ENCODE data around the gene LRIG1.

The LRIG1 gene

GRCh38 chr3:66411474-66411873 lies 89.3 kb downstream of the LRIG1 start:
- Histone ChIP-seq H3K9me3 (ENCODE audit: control extremely low read depth in 1 of 5, control insufficient read depth in 4 of 5, insufficient read depth in 2 of 5, low read depth in 1 of 5, low read length in 4 of 5) (no peaks in the 10 kb centered on the region), H3K27ac (ENCODE audit: insufficient read depth in 1 of 2, low read depth in 1 of 2, low read length in 2 of 2, poor library complexity in 1 of 2, severe bottlenecking in 2 of 2) (no peak overlapping the region), H3K4me3 (ENCODE audit: control insufficient read depth in 1 of 7, extremely low read depth in 1 of 7, insufficient read depth in 4 of 7, low read depth in 2 of 7, low read length in 6 of 7) (no peak overlapping the region), H3K4me1 (ENCODE audit: control extremely low read depth in 1 of 4, control insufficient read depth in 4 of 4, insufficient read depth in 4 of 4, low read length in 3 of 4) (peaks cover 0 to 2% (median 0%) of the 10 kb centered on the region in 4 experiments), H3K27me3 (replicated peaks in 2 of 5; ENCODE audit: control insufficient read depth in 4 of 5, insufficient read depth in 5 of 5, low read length in 4 of 5) (no peaks in the 10 kb centered on the region), H3K36me3 (ENCODE audit: control insufficient read depth in 4 of 4, insufficient read depth in 4 of 4, low read length in 3 of 4) (peaks cover 0 to 28% (median 4%) of the 10 kb centered on the region in 4 experiments)
- no peak for DNase-seq
- CTCF ChIA-PET, result interaction anchor here (1.0 to 7.9 kb wide), 4 partner anchors 17 to 406 kb away, joined by 3 to 107 read pairs (median 4); no protein-coding TSS in a partner anchor
- 68% methylated on average over 6 of the region's 8 CpGs for WGBS (ENCODE audit: insufficient coverage)
- POLR2A ChIA-PET, result no interaction called here

- peaks cover 0 to 33% (median 4%) of the 10 kb centered on the region in 4 experiments for H3K36me3 ChIP-seq (ENCODE audit: control insufficient read depth in 4 of 4, insufficient read depth in 4 of 4, low read length in 3 of 4)
- no peak for DNase-seq
- H3K27ac ChIP-seq (ENCODE audit: insufficient read depth in 1 of 2, low read depth in 1 of 2, low read length in 2 of 2, poor library complexity in 1 of 2, severe bottlenecking in 2 of 2), result no peak overlapping the region
- WGBS (ENCODE audit: insufficient coverage), result 97% methylated on average over 4 of the region's 7 CpGs
- no peaks in the 10 kb centered on the region for H3K27me3 ChIP-seq (replicated peaks in 2 of 5; ENCODE audit: control insufficient read depth in 4 of 5, insufficient read depth in 5 of 5, low read length in 4 of 5)
- H3K4me1 ChIP-seq (ENCODE audit: control extremely low read depth in 1 of 4, control insufficient read depth in 4 of 4, insufficient read depth in 4 of 4, low read length in 3 of 4), result peaks cover 0 to 2% (median 0%) of the 10 kb centered on the region in 4 experiments
- no peak overlapping the region for H3K4me3 ChIP-seq (ENCODE audit: control insufficient read depth in 1 of 7, extremely low read depth in 1 of 7, insufficient read depth in 4 of 7, low read depth in 2 of 7, low read length in 6 of 7)
- ChIA-PET CTCF (interaction anchor here (0.6 to 7.9 kb wide), 7 partner anchors 14 to 406 kb away, joined by 3 to 107 read pairs (median 3); no protein-coding TSS in a partner anchor), POLR2A (no interaction called here)
- no peaks in the 10 kb centered on the region for H3K9me3 ChIP-seq (ENCODE audit: control extremely low read depth in 1 of 5, control insufficient read depth in 4 of 5, insufficient read depth in 2 of 5, low read depth in 1 of 5, low read length in 4 of 5)
Observed at GRCh38 chr3:66410976-66411375, 89.8 kb downstream of the LRIG1 start.

GRCh38 chr3:66409771-66410754 lies 90.8 kb downstream of the LRIG1 start:
- no peak overlapping the region for H3K4me3 ChIP-seq (ENCODE audit: control insufficient read depth in 1 of 7, extremely low read depth in 1 of 7, insufficient read depth in 4 of 7, low read depth in 2 of 7, low read length in 6 of 7)
- peaks cover 0 to 39% (median 4%) of the 10 kb centered on the region in 4 experiments for H3K36me3 ChIP-seq (ENCODE audit: control insufficient read depth in 4 of 4, insufficient read depth in 4 of 4, low read length in 3 of 4)
- no peak overlapping the region for H3K27ac ChIP-seq (ENCODE audit: insufficient read depth in 1 of 2, low read depth in 1 of 2, low read length in 2 of 2, poor library complexity in 1 of 2, severe bottlenecking in 2 of 2)
- peaks cover 0 to 2% (median 0%) of the 10 kb centered on the region in 4 experiments for H3K4me1 ChIP-seq (ENCODE audit: control extremely low read depth in 1 of 4, control insufficient read depth in 4 of 4, insufficient read depth in 4 of 4, low read length in 3 of 4)
- WGBS (ENCODE audit: insufficient coverage), result 99% methylated on average over 16 of the region's 24 CpGs
- ChIA-PET CTCF (interaction anchor here (0.7 to 7.9 kb wide), 8 partner anchors 8 to 407 kb away, joined by 3 to 107 read pairs (median 4); no protein-coding TSS in a partner anchor), POLR2A (no interaction called here)
- H3K27me3 ChIP-seq (replicated peaks in 2 of 5; ENCODE audit: control insufficient read depth in 4 of 5, insufficient read depth in 5 of 5, low read length in 4 of 5), result no peaks in the 10 kb centered on the region
- no peak for DNase-seq
- no peaks in the 10 kb centered on the region for H3K9me3 ChIP-seq (ENCODE audit: control extremely low read depth in 1 of 5, control insufficient read depth in 4 of 5, insufficient read depth in 2 of 5, low read depth in 1 of 5, low read length in 4 of 5)

- WGBS (ENCODE audit: insufficient coverage), result 70% methylated on average over 14 of the region's 14 CpGs
- CTCF ChIA-PET, result interaction anchor here (0.6 to 7.9 kb wide), 48 partner anchors 8 to 444 kb away, joined by 3 to 107 read pairs (median 4); no protein-coding TSS in a partner anchor
Observed at GRCh38 chr3:66407611-66408218, 93.1 kb downstream of the LRIG1 start.

GRCh38 chr3:66406831-66407610 lies 93.8 kb downstream of the LRIG1 start:
- 97% methylated on average over 16 of the region's 17 CpGs for WGBS (ENCODE audit: insufficient coverage)
- no peak for DNase-seq
- H3K4me1 ChIP-seq (ENCODE audit: control extremely low read depth in 1 of 4, control insufficient read depth in 4 of 4, insufficient read depth in 4 of 4, low read length in 3 of 4), result peaks cover 0 to 2% (median 0%) of the 10 kb centered on the region in 4 experiments
- H3K4me3 ChIP-seq (ENCODE audit: control insufficient read depth in 1 of 7, extremely low read depth in 1 of 7, insufficient read depth in 4 of 7, low read depth in 2 of 7, low read length in 6 of 7), result no peak overlapping the region
- H3K27me3 ChIP-seq (replicated peaks in 2 of 5; ENCODE audit: control insufficient read depth in 4 of 5, insufficient read depth in 5 of 5, low read length in 4 of 5), result no peaks in the 10 kb centered on the region
- no peak overlapping the region for H3K27ac ChIP-seq (ENCODE audit: insufficient read depth in 1 of 2, low read depth in 1 of 2, low read length in 2 of 2, poor library complexity in 1 of 2, severe bottlenecking in 2 of 2)
- no peaks in the 10 kb centered on the region for H3K9me3 ChIP-seq (ENCODE audit: control extremely low read depth in 1 of 5, control insufficient read depth in 4 of 5, insufficient read depth in 2 of 5, low read depth in 1 of 5, low read length in 4 of 5)
- POLR2A ChIA-PET, result no interaction called here
- H3K36me3 ChIP-seq (ENCODE audit: control insufficient read depth in 4 of 4, insufficient read depth in 4 of 4, low read length in 3 of 4), result peaks cover 0 to 34% (median 3%) of the 10 kb centered on the region in 4 experiments
- CTCF ChIA-PET, result interaction anchor here (0.6 to 7.9 kb wide), 37 partner anchors 9 to 445 kb away, joined by 3 to 107 read pairs (median 4); no protein-coding TSS in a partner anchor

More at GRCh38 chr3:66407611-66408218, 93.1 kb downstream of the LRIG1 start:
- Histone ChIP-seq H3K4me1 (ENCODE audit: control extremely low read depth in 1 of 4, control insufficient read depth in 4 of 4, insufficient read depth in 4 of 4, low read length in 3 of 4) (peaks cover 0 to 2% (median 0%) of the 10 kb centered on the region in 4 experiments), H3K36me3 (ENCODE audit: control insufficient read depth in 4 of 4, insufficient read depth in 4 of 4, low read length in 3 of 4) (peaks cover 0 to 38% (median 3%) of the 10 kb centered on the region in 4 experiments), H3K27me3 (replicated peaks in 2 of 5; ENCODE audit: control insufficient read depth in 4 of 5, insufficient read depth in 5 of 5, low read length in 4 of 5) (no peaks in the 10 kb centered on the region), H3K9me3 (ENCODE audit: control extremely low read depth in 1 of 5, control insufficient read depth in 4 of 5, insufficient read depth in 2 of 5, low read depth in 1 of 5, low read length in 4 of 5) (no peaks in the 10 kb centered on the region), H3K4me3 (ENCODE audit: control insufficient read depth in 1 of 7, extremely low read depth in 1 of 7, insufficient read depth in 4 of 7, low read depth in 2 of 7, low read length in 6 of 7) (no peak overlapping the region), H3K27ac (ENCODE audit: insufficient read depth in 1 of 2, low read depth in 1 of 2, low read length in 2 of 2, poor library complexity in 1 of 2, severe bottlenecking in 2 of 2) (no peak overlapping the region)
- peak; percentile 36 to 62 (median 57) for DNase-seq
- POLR2A ChIA-PET, result no interaction called here

GRCh38 chr3:66406163-66406562 lies 94.7 kb downstream of the LRIG1 start:
- no peaks in the 10 kb centered on the region for H3K9me3 ChIP-seq (ENCODE audit: control extremely low read depth in 1 of 5, control insufficient read depth in 4 of 5, insufficient read depth in 2 of 5, low read depth in 1 of 5, low read length in 4 of 5)
- DNase-seq, result no peak
- no peaks in the 10 kb centered on the region for H3K27me3 ChIP-seq (replicated peaks in 2 of 5; ENCODE audit: control insufficient read depth in 4 of 5, insufficient read depth in 5 of 5, low read length in 4 of 5)
- POLR2A ChIA-PET, result no interaction called here
- CTCF ChIA-PET, result interaction anchor here (1.5 to 7.9 kb wide), 8 partner anchors 8 to 416 kb away, joined by 3 to 107 read pairs (median 12); no protein-coding TSS in a partner anchor
- 98% methylated on average over 5 of the region's 5 CpGs for WGBS (ENCODE audit: insufficient coverage)
- no peak overlapping the region for H3K4me3 ChIP-seq (ENCODE audit: control insufficient read depth in 1 of 7, extremely low read depth in 1 of 7, insufficient read depth in 4 of 7, low read depth in 2 of 7, low read length in 6 of 7)
- no peak overlapping the region for H3K27ac ChIP-seq (ENCODE audit: insufficient read depth in 1 of 2, low read depth in 1 of 2, low read length in 2 of 2, poor library complexity in 1 of 2, severe bottlenecking in 2 of 2)
- no peaks in the 10 kb centered on the region for H3K4me1 ChIP-seq (ENCODE audit: control extremely low read depth in 1 of 4, control insufficient read depth in 4 of 4, insufficient read depth in 4 of 4, low read length in 3 of 4)
- H3K36me3 ChIP-seq (ENCODE audit: control insufficient read depth in 4 of 4, insufficient read depth in 4 of 4, low read length in 3 of 4), result peaks cover 0 to 34% (median 3%) of the 10 kb centered on the region in 4 experiments
